Measurements from ENCODE around the gene PTPRD. TPM values are rescaled to one million over a fixed set of nuclear protein-coding genes. Genes with fewer than 3 reads are reported as not detected.

The PTPRD gene
- total RNA-seq, 2 experiments from 2014 or later, result not detected

- no peak overlapping the region for H3K4me3 Mint-ChIP-seq
- no peaks in the 10 kb centered on the region for H3K36me3 Mint-ChIP-seq (ENCODE audit: low read depth)
- ATAC-seq (no peak), DNase-seq (no peak)
- POLR2A ChIA-PET, result no interaction called here
- CTCF ChIA-PET, result no interaction called here
- no peaks in the 10 kb centered on the region for H3K9me3 Mint-ChIP-seq (ENCODE audit: insufficient read depth)
- H3K4me1 Mint-ChIP-seq (ENCODE audit: low read depth), result no peaks in the 10 kb centered on the region
- H3K27ac Mint-ChIP-seq, result no peak overlapping the region
- H3K27me3 Mint-ChIP-seq (ENCODE audit: low read depth), result no peaks in the 10 kb centered on the region
Observed at GRCh38 chr9:8637626-8638025, 1975.2 kb downstream of the PTPRD start.

GRCh38 chr9:8633784-8634183 is 1979.0 kb downstream of the PTPRD start:
- CTCF ChIA-PET, result no interaction called here
- POLR2A ChIA-PET, result no interaction called here
- no peak for DNase-seq
- ATAC-seq, result no peak
- Mint-ChIP-seq H3K4me3 (no peak overlapping the region), H3K27ac (no peak overlapping the region), H3K9me3 (ENCODE audit: insufficient read depth) (no peaks in the 10 kb centered on the region), H3K36me3 (ENCODE audit: low read depth) (no peaks in the 10 kb centered on the region), H3K4me1 (ENCODE audit: low read depth) (no peaks in the 10 kb centered on the region), H3K27me3 (ENCODE audit: low read depth) (no peaks in the 10 kb centered on the region)

- no peaks in the 10 kb centered on the region for H3K27me3 Mint-ChIP-seq (ENCODE audit: low read depth)
- no peaks in the 10 kb centered on the region for H3K36me3 Mint-ChIP-seq (ENCODE audit: low read depth)
- no peak overlapping the region for H3K27ac Mint-ChIP-seq
- H3K4me1 Mint-ChIP-seq (ENCODE audit: low read depth), result no peaks in the 10 kb centered on the region
- ATAC-seq (no peak), DNase-seq (no peak)
- no peaks in the 10 kb centered on the region for H3K9me3 Mint-ChIP-seq (ENCODE audit: insufficient read depth)
- ChIA-PET POLR2A (no interaction called here), CTCF (no interaction called here)
- no peak overlapping the region for H3K4me3 Mint-ChIP-seq
Observed at GRCh38 chr9:8632493-8632892, 1980.3 kb downstream of the PTPRD start.

GRCh38 chr9:8628791-8629190 is 1984.0 kb downstream of the PTPRD start:
- ChIA-PET POLR2A (no interaction called here), CTCF (no interaction called here)
- Mint-ChIP-seq H3K27ac (no peak overlapping the region), H3K27me3 (ENCODE audit: low read depth) (no peaks in the 10 kb centered on the region), H3K36me3 (ENCODE audit: low read depth) (no peaks in the 10 kb centered on the region), H3K4me3 (no peak overlapping the region), H3K4me1 (ENCODE audit: low read depth) (no peaks in the 10 kb centered on the region), H3K9me3 (ENCODE audit: insufficient read depth) (no peaks in the 10 kb centered on the region)
- DNase-seq, result no peak
- no peak for ATAC-seq

- H3K27me3 Mint-ChIP-seq (ENCODE audit: low read depth), result no peaks in the 10 kb centered on the region
- H3K9me3 Mint-ChIP-seq (ENCODE audit: insufficient read depth), result no peaks in the 10 kb centered on the region
- DNase-seq (no peak), ATAC-seq (no peak)
- ChIA-PET CTCF (no interaction called here), POLR2A (no interaction called here)
- H3K4me1 Mint-ChIP-seq (ENCODE audit: low read depth), result no peaks in the 10 kb centered on the region
- H3K27ac Mint-ChIP-seq, result no peak overlapping the region
- H3K4me3 Mint-ChIP-seq, result no peak overlapping the region
- no peaks in the 10 kb centered on the region for H3K36me3 Mint-ChIP-seq (ENCODE audit: low read depth)
Observed at GRCh38 chr9:8627976-8628679, 1984.7 kb downstream of the PTPRD start.

GRCh38 chr9:8622871-8623270 is 1989.9 kb downstream of the PTPRD start:
- no peak overlapping the region for H3K27ac Mint-ChIP-seq
- no peaks in the 10 kb centered on the region for H3K36me3 Mint-ChIP-seq (ENCODE audit: low read depth)
- no peaks in the 10 kb centered on the region for H3K27me3 Mint-ChIP-seq (ENCODE audit: low read depth)
- no peak overlapping the region for H3K4me3 Mint-ChIP-seq
- ChIA-PET POLR2A (no interaction called here), CTCF (no interaction called here)
- no peaks in the 10 kb centered on the region for H3K4me1 Mint-ChIP-seq (ENCODE audit: low read depth)
- no peaks in the 10 kb centered on the region for H3K9me3 Mint-ChIP-seq (ENCODE audit: insufficient read depth)
- ATAC-seq (no peak), DNase-seq (no peak)

- Mint-ChIP-seq H3K4me3 (no peak overlapping the region), H3K9me3 (ENCODE audit: insufficient read depth) (no peaks in the 10 kb centered on the region), H3K27me3 (ENCODE audit: low read depth) (no peaks in the 10 kb centered on the region), H3K27ac (no peak overlapping the region), H3K4me1 (ENCODE audit: low read depth) (no peaks in the 10 kb centered on the region), H3K36me3 (ENCODE audit: low read depth) (no peaks in the 10 kb centered on the region)
- DNase-seq, result no peak
- ChIA-PET POLR2A (no interaction called here), CTCF (no interaction called here)
- no peak for ATAC-seq
Observed at GRCh38 chr9:8622222-8622802, 1990.5 kb downstream of the PTPRD start.

- no peaks in the 10 kb centered on the region for H3K36me3 Mint-ChIP-seq (ENCODE audit: low read depth)
- H3K27ac Mint-ChIP-seq, result no peak overlapping the region
- H3K27me3 Mint-ChIP-seq (ENCODE audit: low read depth), result no peaks in the 10 kb centered on the region
- ChIA-PET CTCF (no interaction called here), POLR2A (no interaction called here)
- H3K4me1 Mint-ChIP-seq (ENCODE audit: low read depth), result no peaks in the 10 kb centered on the region
- no peaks in the 10 kb centered on the region for H3K9me3 Mint-ChIP-seq (ENCODE audit: insufficient read depth)
- no peak for DNase-seq
- ATAC-seq, result no peak
- no peak overlapping the region for H3K4me3 Mint-ChIP-seq
Observed at GRCh38 chr9:8621416-8621815, 1991.4 kb downstream of the PTPRD start.

- H3K4me3 Mint-ChIP-seq, result no peak overlapping the region
- no peaks in the 10 kb centered on the region for H3K36me3 Mint-ChIP-seq (ENCODE audit: low read depth)
- no peaks in the 10 kb centered on the region for H3K9me3 Mint-ChIP-seq (ENCODE audit: insufficient read depth)
- DNase-seq, result no peak
- no peaks in the 10 kb centered on the region for H3K4me1 Mint-ChIP-seq (ENCODE audit: low read depth)
- no peaks in the 10 kb centered on the region for H3K27me3 Mint-ChIP-seq (ENCODE audit: low read depth)
- CTCF ChIA-PET, result no interaction called here
- POLR2A ChIA-PET, result no interaction called here
- H3K27ac Mint-ChIP-seq, result no peak overlapping the region
- no peak for ATAC-seq
Observed at GRCh38 chr9:8616414-8616813, 1996.4 kb downstream of the PTPRD start.

GRCh38 chr9:8614926-8615440 is 1997.8 kb downstream of the PTPRD start:
- Mint-ChIP-seq H3K27ac (no peak overlapping the region), H3K4me1 (ENCODE audit: low read depth) (no peaks in the 10 kb centered on the region), H3K36me3 (ENCODE audit: low read depth) (no peaks in the 10 kb centered on the region), H3K4me3 (no peak overlapping the region), H3K27me3 (ENCODE audit: low read depth) (no peaks in the 10 kb centered on the region), H3K9me3 (ENCODE audit: insufficient read depth) (no peaks in the 10 kb centered on the region)
- ChIA-PET POLR2A (no interaction called here), CTCF (no interaction called here)
- no peak for ATAC-seq
- DNase-seq, result no peak

GRCh38 chr9:8613346-8613825 is 1999.4 kb downstream of the PTPRD start:
- no peak for DNase-seq
- Mint-ChIP-seq H3K4me1 (ENCODE audit: low read depth) (no peaks in the 10 kb centered on the region), H3K27me3 (ENCODE audit: low read depth) (no peaks in the 10 kb centered on the region), H3K27ac (no peak overlapping the region), H3K4me3 (no peak overlapping the region), H3K9me3 (ENCODE audit: insufficient read depth) (no peaks in the 10 kb centered on the region), H3K36me3 (ENCODE audit: low read depth) (no peaks in the 10 kb centered on the region)
- ChIA-PET CTCF (no interaction called here), POLR2A (no interaction called here)
- no peak for ATAC-seq

GRCh38 chr9:8611153-8611552 is 2001.6 kb downstream of the PTPRD start:
- Mint-ChIP-seq H3K4me1 (ENCODE audit: low read depth) (no peaks in the 10 kb centered on the region), H3K27me3 (ENCODE audit: low read depth) (no peaks in the 10 kb centered on the region), H3K27ac (no peak overlapping the region), H3K36me3 (ENCODE audit: low read depth) (no peaks in the 10 kb centered on the region), H3K4me3 (no peak overlapping the region), H3K9me3 (ENCODE audit: insufficient read depth) (no peaks in the 10 kb centered on the region)
- DNase-seq (no peak), ATAC-seq (no peak)
- ChIA-PET POLR2A (no interaction called here), CTCF (no interaction called here)

GRCh38 chr9:8610256-8610655 is 2002.5 kb downstream of the PTPRD start:
- ATAC-seq, result no peak
- Mint-ChIP-seq H3K36me3 (ENCODE audit: low read depth) (no peaks in the 10 kb centered on the region), H3K27ac (no peak overlapping the region), H3K4me3 (no peak overlapping the region), H3K9me3 (ENCODE audit: insufficient read depth) (no peaks in the 10 kb centered on the region), H3K27me3 (ENCODE audit: low read depth) (no peaks in the 10 kb centered on the region), H3K4me1 (ENCODE audit: low read depth) (no peaks in the 10 kb centered on the region)
- ChIA-PET CTCF (no interaction called here), POLR2A (no interaction called here)
- no peak for DNase-seq

Data from activated CD8-positive, alpha-beta T cell treated with anti-CD3 and anti-CD28 coated beads, Interleukin-2, amount 10 ng/mL, durations not matched to agents 7 days and 5 days (primary cell).